GM19397 (cell line): Measurements from ENCODE around the gene C3orf22.

ENCODE experiments used
- ATAC-seq: cut with Tn5 transposase; IDR thresholded peaks from one replicate; pipeline ENCODE4 v1.9.1; 2021; ENCODE audit warnings: mild to moderate bottlenecking, moderate library complexity; ENCODE audit not compliant: unreplicated experiment

Gene C3orf22

GRCh38 chr3:126516152-126516935 is 42.4 kb downstream of the C3orf22 start:
- no peak for ATAC-seq

GRCh38 chr3:126515066-126515706 is 43.5 kb downstream of the C3orf22 start:
- ATAC-seq: no peak

GRCh38 chr3:126514161-126514560 is 44.6 kb downstream of the C3orf22 start:
- no peak for ATAC-seq

- no peak for ATAC-seq
Measured at GRCh38 chr3:126512916-126513650, 45.6 kb downstream of the C3orf22 start.

- no peak for ATAC-seq
Measured at GRCh38 chr3:126512026-126512425, 46.7 kb downstream of the C3orf22 start.

GRCh38 chr3:126511291-126511690 is 47.4 kb downstream of the C3orf22 start:
- ATAC-seq: no peak

- ATAC-seq: no peak
Measured at GRCh38 chr3:126510308-126510910, 48.3 kb downstream of the C3orf22 start.

GRCh38 chr3:126509597-126510307 is 49.0 kb downstream of the C3orf22 start:
- ATAC-seq: no peak

- ATAC-seq: no peak
Measured at GRCh38 chr3:126508564-126508964, 50.2 kb downstream of the C3orf22 start.

- no peak for ATAC-seq
Measured at GRCh38 chr3:126507886-126508285, 50.8 kb downstream of the C3orf22 start.

- ATAC-seq: no peak
Measured at GRCh38 chr3:126503701-126504100, 55.0 kb downstream of the C3orf22 start.

- no peak for ATAC-seq
Measured at GRCh38 chr3:126502656-126503055, 56.1 kb downstream of the C3orf22 start.

- no peak for ATAC-seq
Measured at GRCh38 chr3:126501736-126502135, 57.0 kb downstream of the C3orf22 start.

- no peak for ATAC-seq
Measured at GRCh38 chr3:126501054-126501453, 57.7 kb downstream of the C3orf22 start.

GRCh38 chr3:126500016-126500415 is 58.7 kb downstream of the C3orf22 start:
- no peak for ATAC-seq
